OCI-LY7 (cell line): ENCODE measurements around the gene SWT1. TPM values are rescaled to one million over a fixed set of nuclear protein-coding genes. Genes with fewer than 3 reads are reported as not detected.
"Not testable (repeated sequence)": the region's sequence is repeated elsewhere in the genome, so short reads cannot be mapped to it uniquely, and the experiment has no call there.

Experiments used
- BruUV-seq: library from RNA; stranded (reverse); fragments of 400-500 nt; replicated peaks from 2 replicates; lab custom pipeline; 2021; lab: Mats Ljungman, UMichigan
- CTCF ChIA-PET: fragments of 300-600 bp; sonication (Branson Sonifier 250); formaldehyde crosslinking; loops from one replicate; lab custom pipeline; 2022; ENCODE audit warnings: antibody characterized with exemption; ENCODE audit not compliant: unreplicated experiment; lab: Charles Lee
- POLR2A ChIA-PET: fragments of 300-600 bp; sonication (Branson Sonifier 250); formaldehyde crosslinking; loops from one replicate; lab custom pipeline; 2022; ENCODE audit warnings: antibody characterized with exemption; lab: Charles Lee
- DNase-seq: peaks from one replicate; pipeline ENCODE4 v3.0.0-alpha.2; 2015; ENCODE audit warnings: low spot score
- H2AFZ ChIP-seq: fragments of 200-600 bp; sonication (generic), shearing (Covaris generic); 2 replicates; pipeline ENCODE4 v1.6.1; 2014; ENCODE audit warnings: mild to moderate bottlenecking, antibody characterized with exemption, low read length, moderate library complexity
- H3K27ac ChIP-seq: fragments of 200-600 bp; sonication (generic); 2 replicates; pipeline ENCODE4 v1.5.1; 2014; ENCODE audit warnings: mixed run types, low read depth, mild to moderate bottlenecking, moderate library complexity, low read length, inconsistent platforms; ENCODE audit not compliant: poor library complexity, severe bottlenecking
- H3K36me3 ChIP-seq: fragments of 200-600 bp; sonication (generic); 2 replicates; pipeline ENCODE4 v1.6.1; 2014; ENCODE audit warnings: mild to moderate bottlenecking, antibody characterized with exemption, low read length, moderate library complexity, mixed read lengths; ENCODE audit not compliant: insufficient read depth
- H3K4me1 ChIP-seq: fragments of 200-600 bp; sonication (generic); 2 replicates; pipeline ENCODE4 v1.5.1; 2014; ENCODE audit warnings: mild to moderate bottlenecking, low read length; ENCODE audit not compliant: insufficient read depth, poor library complexity, severe bottlenecking
- H3K4me2 ChIP-seq: fragments of 200-600 bp; sonication (generic); 2 replicates; pipeline ENCODE4 v1.6.1; 2014; ENCODE audit warnings: mild to moderate bottlenecking, low read length
- H3K4me3 ChIP-seq: fragments of 200-600 bp; sonication (generic); 2 replicates; pipeline ENCODE4 v1.5.1; 2014; ENCODE audit warnings: mild to moderate bottlenecking, low read depth, low read length; ENCODE audit not compliant: poor library complexity, severe bottlenecking
- H3K79me2 ChIP-seq: fragments of 200-600 bp; sonication (generic); 2 replicates; pipeline ENCODE4 v1.6.1; 2016; ENCODE audit warnings: low read depth, mild to moderate bottlenecking, low read length, moderate library complexity, mixed read lengths; ENCODE audit not compliant: insufficient read depth
- H3K9me2 ChIP-seq: fragments of 200-600 bp; sonication (generic); 2 replicates; pipeline ENCODE4 v1.6.1; 2016; ENCODE audit warnings: mild to moderate bottlenecking, low read length, mixed read lengths; ENCODE audit not compliant: insufficient read depth
- H3K9me3 ChIP-seq: fragments of 200-600 bp; sonication (generic); 2 replicates; pipeline ENCODE4 v1.6.1; 2014; ENCODE audit warnings: mild to moderate bottlenecking, mixed run types, low read length, mixed read lengths
- H4K20me1 ChIP-seq: fragments of 200-600 bp; sonication (generic); 2 replicates; pipeline ENCODE4 v1.6.1; 2014; ENCODE audit warnings: mild to moderate bottlenecking, antibody characterized with exemption, low read length, moderate library complexity, mixed read lengths; ENCODE audit not compliant: insufficient read depth
- EZH2phosphoT487 ChIP-seq: fragments of 200-600 bp; sonication (generic); IDR thresholded peaks from 2 replicates; pipeline ENCODE4 v1.6.1; 2018; ENCODE audit warnings: low read depth, borderline replicate concordance, mild to moderate bottlenecking, mixed run types, antibody characterized with exemption, low read length, moderate library complexity, mixed read lengths
- intact Hi-C: fragments of 100-400 bp; cut with micrococcal nuclease; formaldehyde crosslinking; loops from one replicate; pipeline ENCODE4 v1.10.0; 2022; ENCODE audit not compliant: unreplicated experiment
- total RNA-seq, 2 experiments: library from RNA; depleted of rRNA in 1 of 2; stranded (reverse); fragments of >200 nt in 1 of 2; shearing (Covaris generic) in 1 of 2; gene quantifications; 2 replicates each; pipeline ENCODE4 v1.2.3, GENCODE V29; 2014 to 2022
- TF ChIP-seq, protein P1 (sequence below): fragments of 200-600 bp; sonication (generic); conservative IDR thresholded peaks from 2 replicates; pipeline ENCODE4 v1.5.1; 2014; ENCODE audit warnings: mild to moderate bottlenecking, antibody characterized with exemption, low read length, moderate library complexity, mixed read lengths

Gene SWT1
- total RNA-seq, 2 experiments from 2014 or later, result 2.1 to 2.6 TPM

DNA sequence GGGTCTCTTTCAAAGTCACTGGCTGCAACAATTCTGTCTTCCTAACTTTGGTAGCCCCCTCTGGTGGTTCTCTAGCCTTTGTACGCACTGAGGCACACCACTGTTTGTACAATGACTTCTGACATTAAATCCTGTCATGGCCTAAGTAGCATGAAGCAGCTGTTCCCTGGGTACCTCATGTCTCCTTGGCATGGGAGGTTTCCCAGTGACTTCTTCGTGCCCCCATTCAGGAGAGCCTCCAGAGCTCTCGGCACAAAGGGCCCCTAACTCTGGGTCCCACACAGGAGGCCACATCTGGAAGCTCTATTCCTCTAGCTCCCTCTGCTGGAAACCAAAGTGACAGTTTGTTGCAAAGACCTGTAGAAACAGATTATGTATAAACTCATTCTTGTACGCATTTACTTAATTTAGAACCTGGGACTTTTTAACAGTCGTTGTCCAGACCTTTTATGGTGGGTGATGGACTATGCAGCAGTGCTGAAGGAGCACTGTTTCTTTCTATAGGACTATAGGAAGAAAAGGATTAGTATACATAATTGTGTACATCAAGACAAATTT is 13.4 kb downstream of the SWT1 start:
- Histone ChIP-seq H4K20me1 (no peaks in the 10 kb centered on the region), H3K79me2 (no peaks in the 10 kb centered on the region), H3K4me2 (peak overlapping the region; percentile 62), H2AFZ (peak overlapping the region; percentile 88), H3K4me1 (no peaks in the 10 kb centered on the region), H3K36me3 (no peaks in the 10 kb centered on the region), H3K4me3 (no peak overlapping the region), H3K9me3 (no peaks in the 10 kb centered on the region), H3K27ac (no peak overlapping the region), H3K9me2 (no peaks in the 10 kb centered on the region)
- no TSS peak for BruUV-seq
- intact Hi-C loops, result loop anchor here (1.0 to 5.0 kb wide), 3 partner anchors 123 to 365 kb away; partner anchors contain the start of gene RNF2
- TF ChIP-seq EZH2phosphoT487, result no peak
- TF ChIP-seq, protein P1, sequence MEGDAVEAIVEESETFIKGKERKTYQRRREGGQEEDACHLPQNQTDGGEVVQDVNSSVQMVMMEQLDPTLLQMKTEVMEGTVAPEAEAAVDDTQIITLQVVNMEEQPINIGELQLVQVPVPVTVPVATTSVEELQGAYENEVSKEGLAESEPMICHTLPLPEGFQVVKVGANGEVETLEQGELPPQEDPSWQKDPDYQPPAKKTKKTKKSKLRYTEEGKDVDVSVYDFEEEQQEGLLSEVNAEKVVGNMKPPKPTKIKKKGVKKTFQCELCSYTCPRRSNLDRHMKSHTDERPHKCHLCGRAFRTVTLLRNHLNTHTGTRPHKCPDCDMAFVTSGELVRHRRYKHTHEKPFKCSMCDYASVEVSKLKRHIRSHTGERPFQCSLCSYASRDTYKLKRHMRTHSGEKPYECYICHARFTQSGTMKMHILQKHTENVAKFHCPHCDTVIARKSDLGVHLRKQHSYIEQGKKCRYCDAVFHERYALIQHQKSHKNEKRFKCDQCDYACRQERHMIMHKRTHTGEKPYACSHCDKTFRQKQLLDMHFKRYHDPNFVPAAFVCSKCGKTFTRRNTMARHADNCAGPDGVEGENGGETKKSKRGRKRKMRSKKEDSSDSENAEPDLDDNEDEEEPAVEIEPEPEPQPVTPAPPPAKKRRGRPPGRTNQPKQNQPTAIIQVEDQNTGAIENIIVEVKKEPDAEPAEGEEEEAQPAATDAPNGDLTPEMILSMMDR, result peak; percentile 100
- DNase-seq, result peak; percentile 77
- ChIA-PET CTCF (interaction anchor here (1.3 to 1.4 kb wide), 3 partner anchors 13 to 365 kb away, joined by 5 to 9 read pairs (median 5); partner anchors contain the start of genes RNF2 and SWT1), POLR2A (interaction anchor here (0.5 to 1.4 kb wide), 5 partner anchors 10 to 537 kb away, joined by 3 to 4 read pairs (median 3); no protein-coding TSS in a partner anchor)

DNA sequence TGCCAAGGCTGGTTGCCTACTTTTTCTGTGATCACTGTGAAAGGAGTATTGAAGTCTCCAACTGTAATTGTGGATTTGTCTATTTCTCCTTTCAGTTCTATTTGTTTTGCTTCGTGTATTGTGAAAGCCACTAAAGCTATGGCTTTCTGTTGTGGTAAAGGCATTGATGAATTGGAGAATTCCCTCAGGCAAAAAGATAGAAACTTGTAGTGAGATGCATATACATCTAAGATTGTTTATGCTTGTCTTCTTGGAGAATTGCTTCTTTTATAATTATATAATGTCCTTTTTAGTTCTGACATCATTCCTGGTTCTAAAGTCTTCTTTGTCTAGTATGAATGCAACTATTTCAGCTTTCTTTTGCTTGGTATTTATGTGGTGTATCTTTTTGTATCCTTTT is 36.8 kb downstream of the SWT1 start:
- H3K9me3 ChIP-seq, result no peaks in the 10 kb centered on the region
- POLR2A ChIA-PET, result interaction anchor here (0.7 kb wide), 1 partner anchor 669 kb away, joined by 4 read pairs; no protein-coding TSS in a partner anchor
- no peaks in the 10 kb centered on the region for H4K20me1 ChIP-seq
- H3K4me1 ChIP-seq, result no peaks in the 10 kb centered on the region
- no peaks in the 10 kb centered on the region for H3K79me2 ChIP-seq
- H3K36me3 ChIP-seq, result no peaks in the 10 kb centered on the region
- no peak overlapping the region for H2AFZ ChIP-seq
- intact Hi-C loops, result no loop called here
- DNase-seq, result no peak
- no peak overlapping the region for H3K27ac ChIP-seq
- no peaks in the 10 kb centered on the region for H3K9me2 ChIP-seq
- CTCF ChIA-PET, result no interaction called here
- H3K4me2 ChIP-seq, result no peak overlapping the region
- H3K4me3 ChIP-seq, result no peak overlapping the region
- TF ChIP-seq, protein P1, result no peak
- no peak for TF ChIP-seq EZH2phosphoT487
- no TSS peak for BruUV-seq

DNA sequence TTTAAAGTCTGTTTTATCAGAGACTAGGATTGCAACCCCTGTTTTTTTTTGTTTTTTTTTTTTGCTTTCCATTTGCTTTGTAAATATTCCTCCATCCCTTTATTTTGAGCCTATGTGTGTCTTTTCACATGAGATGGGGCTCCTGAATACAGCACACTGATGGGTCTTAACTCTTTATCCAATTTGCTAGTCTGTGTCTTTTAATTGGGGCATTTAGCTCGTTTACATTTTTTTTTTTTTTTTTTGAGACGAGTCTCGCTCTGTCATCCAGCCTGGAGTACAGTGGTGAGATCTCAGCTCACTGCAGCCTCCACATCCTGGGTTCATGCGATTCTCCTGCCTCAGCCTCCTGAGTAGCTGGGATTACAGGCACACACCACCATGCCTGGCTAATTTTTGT is 41.7 kb downstream of the SWT1 start:
- DNase-seq, H3K4me2 ChIP-seq, H3K79me2 ChIP-seq, H3K9me3 ChIP-seq, H2AFZ ChIP-seq, intact Hi-C loops, BruUV-seq, H3K4me1 ChIP-seq, CTCF ChIA-PET, H3K9me2 ChIP-seq, H3K36me3 ChIP-seq, H3K27ac ChIP-seq, H4K20me1 ChIP-seq, H3K4me3 ChIP-seq: not testable (repeated sequence)
- POLR2A ChIA-PET, result interaction anchor here (0.7 kb wide), 1 partner anchor 28 kb away, joined by 3 read pairs; no protein-coding TSS in a partner anchor
